SK-N-SH treated with all-trans-retinoic acid at 6 μM for 48 hours (cell line): ENCODE measurements around the gene AUNIP.

ENCODE experiments used
- ATAC-seq: fragments of 200-7000 bp; cut with Tn5 transposase; 3 replicates; pipeline ENCODE4 v1.9.1; 2020; ENCODE audit warnings: mild to moderate bottlenecking, moderate library complexity
- ARNTL ChIP-seq: fragments of 450-650 bp; formaldehyde crosslinking; IDR thresholded peaks from 2 replicates; pipeline ENCODE4 v1.5.0; 2020; ENCODE audit warnings: low read depth, mild to moderate bottlenecking, moderate library complexity, borderline replicate concordance
- BACH2 ChIP-seq: fragments of 250-450 bp; sonication (Bioruptor Pico); IDR thresholded peaks from 2 replicates; pipeline ENCODE4 v1.9.0; 2021; ENCODE audit warnings: mild to moderate bottlenecking, borderline replicate concordance
- CSDC2 ChIP-seq: fragments of 250-450 bp; sonication (Bioruptor Pico); IDR thresholded peaks from 2 replicates; pipeline ENCODE4 v1.5.0; 2020; ENCODE audit warnings: mild to moderate bottlenecking, moderate library complexity
- CSRNP3 ChIP-seq: fragments of 250-450 bp; sonication (Bioruptor Pico); IDR thresholded peaks from 2 replicates; pipeline ENCODE4 v1.5.1; 2021; ENCODE audit warnings: mild to moderate bottlenecking, moderate library complexity
- ESRRG ChIP-seq: fragments of 250-450 bp; sonication (Bioruptor Pico); IDR thresholded peaks from 2 replicates; pipeline ENCODE4 v1.6.1; 2021; ENCODE audit warnings: mild to moderate bottlenecking
- GLIS3 ChIP-seq: fragments of 250-450 bp; sonication (Bioruptor Pico); IDR thresholded peaks from 2 replicates; pipeline ENCODE4 v1.5.0; 2020; ENCODE audit warnings: mild to moderate bottlenecking, moderate library complexity
- ISL1 ChIP-seq: fragments of 250-450 bp; sonication (Bioruptor Pico); IDR thresholded peaks from 2 replicates; pipeline ENCODE4 v2.1.2; 2022; ENCODE audit warnings: mild to moderate bottlenecking, moderate library complexity
- OSR1 ChIP-seq: fragments of 250-450 bp; sonication (Bioruptor Pico); IDR thresholded peaks from 2 replicates; pipeline ENCODE4 v1.8.0; 2022; ENCODE audit warnings: moderate library complexity, mild to moderate bottlenecking, inconsistent platforms
- PATZ1 ChIP-seq: fragments of 250-450 bp; sonication (Bioruptor Pico); IDR thresholded peaks from 2 replicates; pipeline ENCODE4 v1.8.0; 2020; ENCODE audit warnings: mild to moderate bottlenecking, moderate library complexity, borderline replicate concordance
- PPARA ChIP-seq: fragments of 250-450 bp; sonication (Bioruptor Pico); IDR thresholded peaks from 2 replicates; pipeline ENCODE4 v1.5.0; 2020; ENCODE audit warnings: mild to moderate bottlenecking, borderline replicate concordance
- RARB ChIP-seq: fragments of 250-450 bp; sonication (Bioruptor Pico); IDR thresholded peaks from 2 replicates; pipeline ENCODE4 v1.8.0; 2021; ENCODE audit warnings: mild to moderate bottlenecking, moderate library complexity
- SNAI2 ChIP-seq: fragments of 250-450 bp; sonication (Bioruptor Pico); IDR thresholded peaks from 2 replicates; pipeline ENCODE4 v1.5.0; 2020; ENCODE audit warnings: mild to moderate bottlenecking, moderate library complexity
- TCF4 ChIP-seq: fragments of 250-450 bp; sonication (Bioruptor Pico); IDR thresholded peaks from 2 replicates; pipeline ENCODE4 v1.8.0; 2021; ENCODE audit warnings: mild to moderate bottlenecking, moderate library complexity, borderline replicate concordance
- TOX ChIP-seq: fragments of 250-450 bp; sonication (Bioruptor Pico); IDR thresholded peaks from 2 replicates; pipeline ENCODE4 v1.8.0; 2021; ENCODE audit warnings: mild to moderate bottlenecking, moderate library complexity, borderline replicate concordance
- TSHZ2 ChIP-seq: fragments of 250-450 bp; sonication (Bioruptor Pico); IDR thresholded peaks from 2 replicates; pipeline ENCODE4 v1.5.0; 2020; ENCODE audit warnings: mild to moderate bottlenecking, moderate library complexity
- ZC3H10 ChIP-seq: fragments of 250-450 bp; sonication (Bioruptor Pico); IDR thresholded peaks from 2 replicates; pipeline ENCODE4 v1.5.1; 2021; ENCODE audit warnings: mild to moderate bottlenecking, moderate library complexity
- ZFP3 ChIP-seq: fragments of 250-450 bp; sonication (Bioruptor Pico); IDR thresholded peaks from 2 replicates; pipeline ENCODE4 v1.5.0; 2020; ENCODE audit warnings: mild to moderate bottlenecking, moderate library complexity
- ZFP30 ChIP-seq: fragments of 450-650 bp; formaldehyde crosslinking; IDR thresholded peaks from 2 replicates; pipeline ENCODE4 v1.5.0; 2022; ENCODE audit warnings: mild to moderate bottlenecking, moderate library complexity
- ZNF565 ChIP-seq: fragments of 450-650 bp; formaldehyde crosslinking; conservative IDR thresholded peaks from 2 replicates; pipeline ENCODE4 v1.5.0; 2020; ENCODE audit warnings: low read depth, mild to moderate bottlenecking, moderate library complexity
- ZNF70 ChIP-seq: fragments of 450-650 bp; formaldehyde crosslinking; IDR thresholded peaks from 2 replicates; pipeline ENCODE4 v1.5.0; 2020; ENCODE audit warnings: mild to moderate bottlenecking, moderate library complexity
- ZNF8 ChIP-seq: fragments of 450-650 bp; formaldehyde crosslinking; IDR thresholded peaks from 2 replicates; pipeline ENCODE4 v1.5.0; 2020; ENCODE audit warnings: mild to moderate bottlenecking, moderate library complexity
- TF ChIP-seq, protein P1 (sequence below): fragments of 250-450 bp; sonication (Bioruptor Pico); IDR thresholded peaks from 2 replicates; pipeline ENCODE4 v1.5.1; 2020; ENCODE audit warnings: low read depth, mild to moderate bottlenecking, moderate library complexity
- TF ChIP-seq, protein P2 (sequence below): fragments of 250-450 bp; sonication (Bioruptor Pico); IDR thresholded peaks from 2 replicates; pipeline ENCODE4 v1.8.0; 2021; ENCODE audit warnings: low read depth, mild to moderate bottlenecking, moderate library complexity, borderline replicate concordance

The AUNIP gene

DNA sequence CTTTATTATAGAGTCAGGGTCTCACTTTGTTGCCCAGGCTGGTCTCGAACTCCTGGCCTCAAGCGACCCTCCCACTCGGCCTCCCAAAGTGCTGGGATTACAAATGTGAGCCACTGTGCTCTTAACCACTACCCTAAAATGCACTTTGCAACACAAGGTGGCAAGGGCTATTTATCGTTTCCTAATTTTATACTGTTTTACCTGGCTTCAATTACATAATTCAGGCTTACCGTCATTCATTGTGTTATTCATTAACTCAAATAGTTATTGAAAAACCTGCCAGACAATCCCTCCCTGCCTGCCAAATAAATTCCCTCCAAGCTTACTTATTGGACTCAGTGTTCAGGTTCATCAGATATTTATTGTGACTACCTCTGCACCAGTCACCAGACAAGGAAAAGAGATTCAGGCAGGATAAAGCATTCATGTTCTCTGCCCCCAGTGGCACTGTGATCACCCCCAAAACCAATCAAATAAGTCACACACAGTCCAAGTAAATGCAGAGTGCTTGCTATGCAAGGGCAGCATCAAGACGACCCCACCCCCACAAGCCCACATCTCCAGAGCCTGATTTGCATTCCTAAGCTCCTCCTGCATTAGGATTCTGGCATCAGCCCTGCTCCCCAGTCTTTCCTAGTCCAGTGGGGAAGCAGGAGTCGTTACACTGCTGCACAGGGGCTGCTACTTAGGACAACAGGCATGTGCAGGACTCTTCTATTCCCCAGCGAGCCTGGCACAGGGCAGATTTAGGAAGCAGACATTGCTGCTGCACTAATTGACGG lies 8.1 kb upstream of the AUNIP start:
- no peak for ATAC-seq
- TF ChIP-seq TOX (no peak), ZC3H10 (CRISPR knock-in tag) (no peak), ZNF70 (CRISPR knock-in tag) (no peak), PPARA (no peak), ARNTL (CRISPR knock-in tag) (no peak), PATZ1 (CRISPR knock-in tag) (no peak), OSR1 (CRISPR knock-in tag) (no peak), CSRNP3 (CRISPR knock-in tag) (no peak), ISL1 (no peak), GLIS3 (CRISPR knock-in tag) (no peak), ZNF565 (CRISPR knock-in tag) (no peak), SNAI2 (CRISPR knock-in tag) (no peak), TCF4 (CRISPR knock-in tag) (no peak), ESRRG (no peak), ZFP3 (CRISPR knock-in tag) (no peak), CSDC2 (no peak)
- TF ChIP-seq, protein P1, sequence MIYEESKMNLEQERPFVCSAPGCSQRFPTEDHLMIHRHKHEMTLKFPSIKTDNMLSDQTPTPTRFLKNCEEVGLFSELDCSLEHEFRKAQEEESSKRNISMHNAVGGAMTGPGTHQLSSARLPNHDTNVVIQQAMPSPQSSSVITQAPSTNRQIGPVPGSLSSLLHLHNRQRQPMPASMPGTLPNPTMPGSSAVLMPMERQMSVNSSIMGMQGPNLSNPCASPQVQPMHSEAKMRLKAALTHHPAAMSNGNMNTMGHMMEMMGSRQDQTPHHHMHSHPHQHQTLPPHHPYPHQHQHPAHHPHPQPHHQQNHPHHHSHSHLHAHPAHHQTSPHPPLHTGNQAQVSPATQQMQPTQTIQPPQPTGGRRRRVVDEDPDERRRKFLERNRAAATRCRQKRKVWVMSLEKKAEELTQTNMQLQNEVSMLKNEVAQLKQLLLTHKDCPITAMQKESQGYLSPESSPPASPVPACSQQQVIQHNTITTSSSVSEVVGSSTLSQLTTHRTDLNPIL (CRISPR knock-in tag), result no peak
- TF ChIP-seq, protein P2, sequence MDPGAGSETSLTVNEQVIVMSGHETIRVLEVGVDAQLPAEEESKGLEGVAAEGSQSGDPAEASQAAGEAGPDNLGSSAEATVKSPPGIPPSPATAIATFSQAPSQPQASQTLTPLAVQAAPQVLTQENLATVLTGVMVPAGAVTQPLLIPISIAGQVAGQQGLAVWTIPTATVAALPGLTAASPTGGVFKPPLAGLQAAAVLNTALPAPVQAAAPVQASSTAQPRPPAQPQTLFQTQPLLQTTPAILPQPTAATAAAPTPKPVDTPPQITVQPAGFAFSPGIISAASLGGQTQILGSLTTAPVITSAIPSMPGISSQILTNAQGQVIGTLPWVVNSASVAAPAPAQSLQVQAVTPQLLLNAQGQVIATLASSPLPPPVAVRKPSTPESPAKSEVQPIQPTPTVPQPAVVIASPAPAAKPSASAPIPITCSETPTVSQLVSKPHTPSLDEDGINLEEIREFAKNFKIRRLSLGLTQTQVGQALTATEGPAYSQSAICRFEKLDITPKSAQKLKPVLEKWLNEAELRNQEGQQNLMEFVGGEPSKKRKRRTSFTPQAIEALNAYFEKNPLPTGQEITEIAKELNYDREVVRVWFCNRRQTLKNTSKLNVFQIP (CRISPR knock-in tag), result no peak

GRCh38 chr1:25866288-25866687 lies 7.0 kb upstream of the AUNIP start:
- TF ChIP-seq ISL1 (no peak), ESRRG (no peak), PATZ1 (CRISPR knock-in tag) (no peak), RARB (no peak), ARNTL (CRISPR knock-in tag) (no peak), BACH2 (CRISPR knock-in tag) (no peak), TOX (no peak), GLIS3 (CRISPR knock-in tag) (no peak), TCF4 (CRISPR knock-in tag) (no peak), CSDC2 (no peak), ZFP30 (CRISPR knock-in tag) (no peak), ZNF8 (CRISPR knock-in tag) (no peak), ZC3H10 (CRISPR knock-in tag) (no peak), SNAI2 (CRISPR knock-in tag) (no peak), OSR1 (CRISPR knock-in tag) (no peak), CSRNP3 (CRISPR knock-in tag) (no peak), PPARA (no peak), TSHZ2 (CRISPR knock-in tag) (no peak), ZFP3 (CRISPR knock-in tag) (no peak)
- TF ChIP-seq, protein P2 (CRISPR knock-in tag), result no peak
- ATAC-seq, result no peak
